Activated CD4-positive, alpha-beta T cell treated with anti-CD3 and anti-CD28 coated beads, Interleukin-2, amount 10 ng/mL, durations not matched to agents 7 days and 5 days (primary cell): ENCODE measurements around the gene TCF21. TPM values are rescaled to one million over a fixed set of nuclear protein-coding genes. Genes with fewer than 3 reads are reported as not detected.

Experiments used
- CTCF ChIA-PET: fragments of 350-600 bp; sonication (Branson Sonifier 250); formaldehyde crosslinking; loops from one replicate; lab custom pipeline; 2021; ENCODE audit warnings: antibody characterized with exemption; lab: Charles Lee
- POLR2A ChIA-PET: fragments of 350-600 bp; sonication (Branson Sonifier 250); formaldehyde crosslinking; loops from one replicate; lab custom pipeline; 2021; ENCODE audit warnings: antibody characterized with exemption; lab: Charles Lee
- DNase-seq: peaks from one replicate; pipeline ENCODE4 v3.0.0-alpha.2; 2020
- H3K27ac Mint-ChIP-seq: one replicate; pipeline ENCODE4 v1.8.0; 2021; ENCODE audit warnings: mild to moderate bottlenecking, moderate library complexity, mixed read lengths
- H3K27me3 Mint-ChIP-seq: one replicate; pipeline ENCODE4 v1.8.0; 2021; ENCODE audit warnings: mixed read lengths
- H3K36me3 Mint-ChIP-seq: one replicate; pipeline ENCODE4 v1.8.0; 2021; ENCODE audit warnings: low read depth, mixed read lengths
- H3K4me1 Mint-ChIP-seq: one replicate; pipeline ENCODE4 v1.8.0; 2021; ENCODE audit warnings: mixed read lengths
- H3K4me3 Mint-ChIP-seq: one replicate; pipeline ENCODE4 v1.8.0; 2021; ENCODE audit warnings: mild to moderate bottlenecking, moderate library complexity, mixed read lengths
- H3K9me3 Mint-ChIP-seq: one replicate; pipeline ENCODE4 v1.8.0; 2021; ENCODE audit warnings: mixed read lengths
- total RNA-seq, 2 experiments: library from RNA; stranded (reverse); gene quantifications; one replicate each; pipeline ENCODE4 v1.2.3, GENCODE V29; 2021

Gene TCF21
- total RNA-seq, 2 experiments from 2014 or later = not detected

DNA sequence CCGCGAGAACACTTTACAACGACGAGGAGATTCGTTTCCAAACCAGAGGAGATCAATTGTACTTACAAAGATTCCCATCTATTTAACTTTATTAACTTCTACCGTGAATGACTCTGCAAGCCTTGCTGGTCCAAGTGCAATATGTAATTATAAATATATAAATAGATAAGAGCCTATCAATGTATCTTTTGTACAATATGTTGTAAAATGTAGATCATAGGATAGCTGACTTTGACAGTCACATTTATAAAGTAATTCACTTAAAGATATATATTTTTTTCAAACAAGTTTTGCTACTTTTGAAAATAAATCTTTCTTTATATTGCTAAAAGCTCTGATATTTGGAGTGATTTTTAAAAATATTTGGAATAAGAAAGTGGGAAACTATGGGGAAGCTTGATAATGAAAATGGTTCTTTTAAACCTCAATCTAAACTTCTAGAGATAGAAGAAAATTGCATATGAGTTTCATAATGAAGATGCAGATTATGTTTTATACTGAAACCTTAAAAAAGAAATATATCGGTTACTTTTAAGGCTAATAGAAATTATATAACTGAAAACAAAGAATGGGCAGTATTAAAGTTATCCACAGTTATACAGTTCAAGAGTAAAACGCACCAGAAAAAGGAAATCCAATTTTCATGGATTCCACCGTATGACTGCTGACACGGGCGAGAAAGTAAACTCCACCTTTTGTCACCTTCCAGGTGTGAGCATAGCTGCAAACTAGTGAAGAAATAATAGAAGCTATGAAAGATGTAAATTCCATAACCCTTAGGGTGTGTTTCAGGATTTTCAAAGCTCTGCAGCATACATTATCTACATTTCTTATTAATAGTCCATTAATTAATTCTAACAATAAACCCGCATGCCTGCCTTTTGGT is 3.3 kb downstream of the TCF21 start:
- Mint-ChIP-seq H3K27ac (no peak overlapping the region), H3K36me3 (peaks cover 3% of the 10 kb centered on the region), H3K27me3 (peaks cover 94% of the 10 kb centered on the region), H3K4me1 (peaks cover 25% of the 10 kb centered on the region), H3K4me3 (peak overlapping the region; percentile 43), H3K9me3 (no peaks in the 10 kb centered on the region)
- POLR2A ChIA-PET = no interaction called here
- DNase-seq = no peak
- CTCF ChIA-PET = interaction anchor here (0.9 kb wide), 1 partner anchor 29 kb away, joined by 3 read pairs; no protein-coding TSS in a partner anchor

DNA sequence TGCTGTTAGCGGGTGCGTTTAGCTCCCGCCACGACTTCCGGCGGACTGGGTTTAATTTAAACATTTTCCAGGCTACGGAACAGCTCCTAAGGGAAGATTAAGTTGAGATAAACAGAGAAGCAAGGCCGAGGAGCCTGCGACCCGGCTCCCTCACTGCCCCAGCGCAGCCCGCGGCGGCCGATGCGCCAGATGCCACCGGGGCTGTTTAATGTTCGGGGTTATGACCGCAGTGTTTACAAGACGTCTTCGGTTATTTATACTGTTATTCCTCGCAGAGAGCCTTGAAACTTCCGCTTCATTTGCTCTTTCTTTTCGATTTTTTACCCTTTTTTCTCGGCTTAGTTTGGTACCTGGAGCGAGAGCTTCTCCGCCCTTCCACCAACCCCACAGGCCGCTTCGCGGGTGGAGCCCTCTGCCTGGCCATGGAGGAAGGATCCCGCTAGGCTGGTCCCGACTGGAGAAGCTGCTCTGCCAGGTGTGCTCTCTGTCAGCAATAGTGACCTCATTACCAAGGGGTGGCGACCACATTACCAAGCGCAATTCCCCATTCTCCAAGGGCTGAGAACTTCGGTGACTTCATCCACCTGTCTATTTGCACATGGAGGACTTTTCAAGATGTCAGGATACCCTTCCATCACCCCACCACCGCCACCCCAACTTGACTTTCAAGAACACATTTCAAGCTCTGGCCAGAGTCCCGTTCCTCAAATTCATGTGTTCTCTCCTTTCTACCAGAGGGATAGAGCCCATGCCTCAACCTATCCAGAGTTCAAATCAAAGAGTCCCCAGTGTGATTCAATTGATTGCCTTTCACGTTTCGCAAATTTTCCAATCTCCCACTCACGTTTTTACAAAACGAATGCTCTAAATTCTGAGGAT is 4.1 kb downstream of the TCF21 start:
- Mint-ChIP-seq H3K36me3 (peaks cover 3% of the 10 kb centered on the region), H3K4me3 (peak overlapping the region; percentile 2), H3K9me3 (no peaks in the 10 kb centered on the region), H3K27me3 (peaks cover 94% of the 10 kb centered on the region), H3K27ac (no peak overlapping the region), H3K4me1 (peaks cover 25% of the 10 kb centered on the region)
- no peak for DNase-seq
- POLR2A ChIA-PET = no interaction called here
- CTCF ChIA-PET = interaction anchor here (1.5 kb wide), 1 partner anchor 10 kb away, joined by 3 read pairs; no protein-coding TSS in a partner anchor

DNA sequence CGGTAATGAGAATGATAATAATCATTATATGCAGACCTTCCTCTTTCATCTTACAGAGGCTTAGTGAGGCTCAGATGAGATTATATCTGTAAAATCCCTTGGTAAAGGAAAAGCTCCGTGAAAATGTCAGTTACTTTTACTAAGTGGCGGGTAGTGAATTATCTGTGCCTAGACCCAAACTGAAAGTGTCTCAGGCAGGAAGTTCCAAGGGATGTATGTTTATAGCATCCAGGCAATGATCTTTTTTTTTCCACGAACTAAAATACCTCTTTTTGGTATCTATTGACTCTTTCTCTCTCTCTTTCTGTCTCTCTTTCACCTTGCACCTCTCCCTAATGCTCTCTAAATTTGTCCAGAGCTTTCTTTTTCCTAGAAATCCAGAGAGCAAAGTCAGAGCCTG is 5.0 kb downstream of the TCF21 start:
- H3K4me1 Mint-ChIP-seq = peaks cover 25% of the 10 kb centered on the region
- no peak overlapping the region for H3K27ac Mint-ChIP-seq

DNA sequence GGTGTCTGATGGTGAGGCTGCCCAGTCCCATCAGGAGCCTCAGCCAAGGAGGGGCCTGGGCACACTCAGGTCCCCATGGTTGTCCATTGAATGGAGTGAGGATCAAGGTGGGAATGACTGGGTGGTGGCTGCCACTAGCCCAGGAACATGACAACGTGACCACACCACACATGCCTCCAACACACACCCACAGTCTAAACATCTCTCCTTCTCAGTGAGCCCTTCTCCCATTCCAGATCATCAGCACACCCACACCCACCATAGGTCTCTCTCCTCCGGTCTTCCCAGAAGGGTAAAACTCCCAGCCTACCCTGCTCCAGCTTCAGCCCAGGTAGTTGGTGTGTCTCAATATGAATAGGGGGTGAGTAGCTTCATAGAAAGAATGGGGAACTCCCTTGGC is 5.5 kb downstream of the TCF21 start:
- Mint-ChIP-seq H3K27me3 (peaks cover 91% of the 10 kb centered on the region), H3K4me3 (no peak overlapping the region), H3K4me1 (peaks cover 25% of the 10 kb centered on the region), H3K9me3 (no peaks in the 10 kb centered on the region), H3K36me3 (peaks cover 3% of the 10 kb centered on the region), H3K27ac (no peak overlapping the region)
- ChIA-PET POLR2A (no interaction called here), CTCF (interaction anchor here (1.5 kb wide), 1 partner anchor 11 kb away, joined by 3 read pairs; no protein-coding TSS in a partner anchor)
- no peak for DNase-seq

More for the DNA sequence above, 5.0 kb downstream of the TCF21 start:
- POLR2A ChIA-PET = no interaction called here
- DNase-seq = no peak
- Mint-ChIP-seq H3K36me3 (peaks cover 3% of the 10 kb centered on the region), H3K27me3 (peaks cover 94% of the 10 kb centered on the region), H3K4me3 (no peak overlapping the region), H3K9me3 (no peaks in the 10 kb centered on the region)
- CTCF ChIA-PET = interaction anchor here (1.5 kb wide), 1 partner anchor 11 kb away, joined by 3 read pairs; no protein-coding TSS in a partner anchor

DNA sequence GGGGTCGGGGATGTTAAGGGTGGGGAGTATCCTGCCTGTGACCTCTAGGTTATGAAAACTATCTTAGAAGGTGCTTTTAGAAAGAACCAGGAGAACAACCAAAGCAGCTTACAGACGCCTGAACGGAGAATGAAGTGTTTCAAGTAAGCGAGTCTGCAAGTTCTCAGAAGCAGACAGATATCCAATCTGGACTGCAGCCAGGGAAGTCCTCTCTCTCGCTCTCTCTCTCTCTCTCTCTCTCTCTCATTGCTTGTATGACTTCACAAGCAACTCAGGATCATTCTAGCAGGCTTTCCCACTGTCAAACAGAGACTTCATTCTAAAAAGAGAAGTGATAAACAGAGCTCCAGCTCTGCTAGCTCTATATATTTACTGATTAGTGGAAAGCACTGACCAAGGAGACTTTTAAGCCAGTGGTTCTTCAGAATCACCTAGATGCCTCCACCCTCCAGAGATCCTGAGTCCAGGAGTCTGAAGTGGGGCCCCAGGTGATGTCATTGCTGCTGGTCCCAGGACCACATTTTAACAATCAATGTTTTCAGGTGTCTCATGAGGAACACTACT is 6.0 kb downstream of the TCF21 start:
- Mint-ChIP-seq H3K36me3 (peaks cover 3% of the 10 kb centered on the region), H3K27me3 (peaks cover 88% of the 10 kb centered on the region), H3K9me3 (no peaks in the 10 kb centered on the region), H3K4me3 (no peak overlapping the region), H3K27ac (no peak overlapping the region), H3K4me1 (peaks cover 25% of the 10 kb centered on the region)
- CTCF ChIA-PET = interaction anchor here (1.5 kb wide), 1 partner anchor 12 kb away, joined by 3 read pairs; no protein-coding TSS in a partner anchor
- POLR2A ChIA-PET = no interaction called here
- DNase-seq = no peak

DNA sequence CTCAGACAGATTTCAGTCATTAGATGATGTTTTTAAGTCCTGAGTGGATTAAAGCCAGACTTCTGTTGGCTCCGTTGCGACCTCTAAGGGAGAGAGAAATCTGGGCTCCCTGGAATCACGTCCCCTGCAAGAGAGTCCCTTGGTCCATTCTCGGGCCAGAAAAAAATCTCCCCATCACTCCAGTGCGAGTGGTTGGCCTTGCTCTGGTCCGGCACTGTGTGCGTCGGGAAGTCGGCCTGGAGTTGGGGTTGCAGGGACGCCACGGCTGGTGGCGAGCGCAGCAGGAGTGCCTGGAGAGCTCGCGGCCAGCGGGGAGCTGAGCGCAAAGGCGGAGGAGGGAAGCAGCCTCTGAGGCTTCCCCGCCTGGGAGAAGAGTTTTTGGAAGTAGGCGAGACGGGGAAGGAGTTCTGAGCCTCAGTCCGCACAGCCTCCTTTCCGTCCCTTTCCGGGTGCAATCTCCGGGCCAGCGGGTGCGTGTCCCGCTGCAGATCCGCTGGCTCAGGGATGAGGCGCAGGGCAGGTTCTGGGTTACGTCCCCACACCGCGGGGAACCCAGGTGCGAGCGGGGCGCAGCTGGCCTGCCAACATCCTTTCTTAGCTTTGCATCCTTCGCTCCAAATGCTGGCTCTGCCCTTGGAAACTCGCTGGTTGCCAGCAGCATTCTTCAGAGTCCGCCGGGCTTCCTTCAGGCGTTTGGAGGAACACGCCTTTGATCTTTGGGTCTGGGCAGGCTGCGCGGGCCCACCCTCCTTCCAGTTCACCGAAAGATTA is 6.8 kb downstream of the TCF21 start:
- peaks cover 3% of the 10 kb centered on the region for H3K36me3 Mint-ChIP-seq
- no peak overlapping the region for H3K4me3 Mint-ChIP-seq
- no peak for DNase-seq
- H3K27ac Mint-ChIP-seq = no peak overlapping the region
- POLR2A ChIA-PET = no interaction called here
- H3K9me3 Mint-ChIP-seq = no peaks in the 10 kb centered on the region
- CTCF ChIA-PET = no interaction called here
- H3K27me3 Mint-ChIP-seq = peaks cover 85% of the 10 kb centered on the region
- H3K4me1 Mint-ChIP-seq = peaks cover 20% of the 10 kb centered on the region

DNA sequence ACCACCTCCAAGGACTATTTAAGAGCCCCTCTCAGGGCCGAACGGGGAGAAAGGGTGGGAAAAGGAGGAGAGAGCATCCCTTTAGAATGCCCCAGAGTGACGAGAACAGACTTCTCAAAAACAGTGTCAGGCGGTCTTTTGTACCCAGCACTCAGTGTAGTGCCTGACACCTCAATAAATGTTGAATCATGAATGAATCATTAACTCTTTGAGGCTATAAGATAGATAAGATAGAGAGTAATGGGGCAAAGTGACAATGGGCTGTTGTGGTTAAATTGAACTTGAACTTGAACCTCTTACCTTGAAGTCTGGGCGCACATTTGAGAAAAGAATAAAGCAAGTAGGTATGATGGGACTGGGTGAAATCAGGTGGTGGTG is 7.4 kb downstream of the TCF21 start:
- H3K27ac Mint-ChIP-seq = no peak overlapping the region
- POLR2A ChIA-PET = no interaction called here
- CTCF ChIA-PET = no interaction called here

DNA sequence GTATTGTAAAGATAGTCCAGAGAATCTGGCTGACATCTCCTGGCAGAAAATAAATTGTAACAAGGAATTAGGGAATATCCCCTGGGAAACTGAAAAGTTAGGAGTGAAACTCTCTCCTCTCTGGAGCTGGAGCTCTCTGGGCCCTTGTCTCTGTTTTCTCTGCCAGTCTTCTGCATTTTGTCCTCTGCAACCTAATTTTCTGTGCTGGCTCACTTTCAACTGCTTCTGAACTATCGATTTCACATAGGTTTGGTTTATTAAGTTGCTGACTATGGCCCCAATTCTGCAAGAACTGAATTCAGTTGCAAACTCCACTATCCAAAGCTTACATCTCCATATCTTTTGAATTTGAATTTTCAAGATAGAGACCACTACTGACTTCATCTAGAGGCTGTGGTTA is 9.3 kb downstream of the TCF21 start:
- Mint-ChIP-seq H3K9me3 (no peaks in the 10 kb centered on the region), H3K27ac (no peak overlapping the region), H3K4me3 (no peak overlapping the region), H3K27me3 (peaks cover 74% of the 10 kb centered on the region), H3K36me3 (no peaks in the 10 kb centered on the region), H3K4me1 (peaks cover 5% of the 10 kb centered on the region)
- CTCF ChIA-PET = interaction anchor here (0.6 kb wide), 1 partner anchor 82 kb away, joined by 7 read pairs; no protein-coding TSS in a partner anchor
- POLR2A ChIA-PET = interaction anchor here (0.7 kb wide), 1 partner anchor 96 kb away, joined by 3 read pairs; no protein-coding TSS in a partner anchor
- no peak for DNase-seq

More for the DNA sequence above, 7.4 kb downstream of the TCF21 start:
- Mint-ChIP-seq H3K4me3 (no peak overlapping the region), H3K36me3 (peaks cover 3% of the 10 kb centered on the region), H3K4me1 (peaks cover 14% of the 10 kb centered on the region), H3K27me3 (peaks cover 82% of the 10 kb centered on the region), H3K9me3 (no peaks in the 10 kb centered on the region)
- DNase-seq = no peak

DNA sequence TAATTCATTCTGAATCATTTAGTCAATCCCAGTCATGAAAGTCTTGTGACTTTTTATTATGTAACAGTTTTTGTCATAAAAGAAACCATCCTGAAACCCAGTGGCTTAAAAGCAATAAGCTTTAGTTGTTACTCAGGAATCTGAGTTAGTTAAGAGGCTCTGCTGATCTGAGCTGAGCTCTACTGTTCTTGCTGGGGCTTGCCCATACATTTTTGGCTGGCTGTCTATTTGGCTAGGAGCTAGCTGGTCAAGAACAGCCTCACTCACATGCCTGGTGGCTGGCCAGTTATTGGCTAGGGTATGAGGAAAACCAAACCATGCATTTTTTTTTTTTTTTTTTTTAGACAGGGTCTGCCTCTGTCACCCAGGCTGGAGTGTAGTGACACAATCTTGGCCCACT is 10.6 kb downstream of the TCF21 start:
- Mint-ChIP-seq H3K36me3 (no peaks in the 10 kb centered on the region), H3K27ac (no peak overlapping the region), H3K27me3 (peaks cover 71% of the 10 kb centered on the region), H3K9me3 (no peaks in the 10 kb centered on the region), H3K4me1 (no peaks in the 10 kb centered on the region), H3K4me3 (no peak overlapping the region)
- CTCF ChIA-PET = interaction anchor here (0.6 to 0.9 kb wide), 2 partner anchors 16 to 786 kb away, joined by 3 to 5 read pairs; no protein-coding TSS in a partner anchor
- no peak for DNase-seq
- POLR2A ChIA-PET = no interaction called here

DNA sequence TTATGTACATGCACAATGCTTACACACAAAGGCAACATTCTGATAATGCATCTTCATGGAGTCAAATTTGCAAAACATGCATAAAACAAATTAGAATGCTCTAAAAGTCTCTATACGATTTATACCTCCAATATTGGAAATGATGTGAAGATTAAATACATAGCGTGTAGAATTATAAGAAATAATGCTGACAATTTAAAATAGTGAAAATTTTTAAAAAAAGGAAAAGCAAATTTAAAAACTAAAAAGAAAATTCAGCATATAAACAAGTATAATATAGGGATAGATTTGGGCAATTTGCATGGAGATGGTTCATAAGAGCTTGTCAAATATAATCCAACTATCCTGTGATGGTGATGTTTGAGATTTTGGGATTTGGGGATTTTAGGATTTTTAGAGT is 14.9 kb downstream of the TCF21 start:
- peaks cover 57% of the 10 kb centered on the region for H3K27me3 Mint-ChIP-seq
- ChIA-PET CTCF (no interaction called here), POLR2A (no interaction called here)

DNA sequence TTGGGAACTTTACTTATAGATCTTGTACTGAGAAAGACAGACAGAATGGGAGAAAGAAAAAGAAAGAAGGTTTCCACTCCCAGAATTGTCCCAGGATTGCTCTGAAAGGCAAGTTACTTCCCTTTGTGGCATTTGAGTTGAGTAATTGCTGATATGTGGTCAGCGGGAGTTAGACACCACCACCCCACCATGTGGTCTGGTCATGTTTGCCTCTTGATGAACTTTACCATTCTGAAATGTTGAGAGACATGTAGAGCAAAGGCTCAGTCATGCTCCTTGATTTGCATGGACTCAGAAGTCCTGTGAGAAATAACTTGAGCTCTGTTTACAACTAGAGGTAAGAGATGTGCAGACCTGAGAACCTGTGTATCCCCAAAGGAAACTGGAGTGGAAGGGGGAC is 17.1 kb downstream of the TCF21 start:
- Mint-ChIP-seq H3K27ac (no peak overlapping the region), H3K36me3 (no peaks in the 10 kb centered on the region), H3K9me3 (no peaks in the 10 kb centered on the region), H3K27me3 (peaks cover 52% of the 10 kb centered on the region), H3K4me1 (no peaks in the 10 kb centered on the region), H3K4me3 (no peak overlapping the region)
- DNase-seq = no peak
- ChIA-PET CTCF (interaction anchor here (0.6 to 1.2 kb wide), 3 partner anchors 9 to 20 kb away, joined by 3 to 4 read pairs (median 3); no protein-coding TSS in a partner anchor), POLR2A (no interaction called here)

More for the DNA sequence above, 14.9 kb downstream of the TCF21 start:
- no peak for DNase-seq
- H3K4me1 Mint-ChIP-seq = no peaks in the 10 kb centered on the region
- H3K36me3 Mint-ChIP-seq = no peaks in the 10 kb centered on the region
- H3K27ac Mint-ChIP-seq = no peak overlapping the region
- no peaks in the 10 kb centered on the region for H3K9me3 Mint-ChIP-seq
- no peak overlapping the region for H3K4me3 Mint-ChIP-seq
